Upper lobe of right lung (tissue), 1 donor: ENCODE data around the gene KLF13. TPM values are rescaled to one million over a fixed set of nuclear protein-coding genes. Genes with fewer than 3 reads are reported as not detected.

Experiments
- ATAC-seq: fragments of 200-7000 bp; cut with Tn5 transposase; one replicate; pipeline ENCODE4 v1.9.1; 2020; ENCODE audit warnings: mild to moderate bottlenecking, moderate library complexity
- DNase-seq: peaks from one replicate; pipeline ENCODE4 v3.0.0-alpha.2; 2020
- H3K27ac ChIP-seq: fragments of 200-600 bp; one replicate; pipeline ENCODE4 v1.8.0; 2022
- H3K27me3 ChIP-seq: fragments of 200-600 bp; one replicate; pipeline ENCODE4 v1.8.0; 2022; ENCODE audit warnings: mild to moderate bottlenecking
- H3K36me3 ChIP-seq: fragments of 200-600 bp; one replicate; pipeline ENCODE4 v1.8.0; 2022
- H3K4me1 ChIP-seq: fragments of 200-600 bp; one replicate; pipeline ENCODE4 v1.8.0; 2022
- H3K4me3 ChIP-seq: fragments of 200-600 bp; one replicate; pipeline ENCODE4 v1.8.0; 2022; ENCODE audit warnings: mild to moderate bottlenecking
- H3K9me3 ChIP-seq: fragments of 200-600 bp; one replicate; pipeline ENCODE4 v1.8.0; 2022
- intact Hi-C: fragments of 100-400 bp; cut with DNase I; formaldehyde crosslinking; loops from one replicate; pipeline ENCODE4 v1.11.0; 2022
- total RNA-seq: library from RNA; stranded (reverse); fragmentation: NEBNext Ultra II Directional; extraction: Animal tissue kit (Norgen Biotek cat#: 25700); gene quantifications from one replicate; pipeline ENCODE4 v1.2.1, GENCODE V29; 2021
- TF ChIP-seq, protein P1 (sequence below): fragments of 200-600 bp; IDR thresholded peaks from one replicate; pipeline ENCODE4 v1.8.0; 2022; ENCODE audit warnings: antibody characterized with exemption
- donor health status: DM: no; HTN: yes; CAD: no; lungs with severe emphysema.

Gene KLF13
- total RNA-seq, 1 donor from 2014 or later: 176 TPM

DNA sequence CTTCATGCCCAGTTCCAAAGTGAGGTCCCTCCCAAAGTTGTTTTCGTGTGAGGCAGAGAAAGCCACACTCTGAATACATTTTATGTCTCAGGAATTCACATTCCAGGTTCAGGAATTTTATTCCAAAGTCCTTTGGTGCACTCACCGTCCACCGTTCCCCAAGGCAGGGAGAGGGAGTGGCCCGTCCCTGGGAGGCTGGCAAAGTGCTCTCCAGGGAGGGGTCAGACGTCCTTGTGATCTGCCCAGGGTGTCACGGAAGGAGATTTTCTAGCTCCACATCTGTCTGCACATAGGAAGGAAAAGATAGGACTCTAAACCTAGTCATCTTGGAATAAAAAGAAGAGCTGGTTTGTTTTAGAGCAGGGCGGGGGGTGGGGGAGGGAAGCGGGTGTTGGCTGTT is 47.9 kb downstream of the KLF13 start:
- Histone ChIP-seq H3K27ac (peak overlapping the region; percentile 49), H3K4me3 (no peak overlapping the region), H3K27me3 (no peaks in the 10 kb centered on the region), H3K36me3 (peaks cover 58% of the 10 kb centered on the region), H3K9me3 (no peaks in the 10 kb centered on the region), H3K4me1 (peaks cover 61% of the 10 kb centered on the region)
- ATAC-seq (peak; percentile 46), DNase-seq (no peak)
- intact Hi-C loops: no loop called here
- TF ChIP-seq, protein P1, sequence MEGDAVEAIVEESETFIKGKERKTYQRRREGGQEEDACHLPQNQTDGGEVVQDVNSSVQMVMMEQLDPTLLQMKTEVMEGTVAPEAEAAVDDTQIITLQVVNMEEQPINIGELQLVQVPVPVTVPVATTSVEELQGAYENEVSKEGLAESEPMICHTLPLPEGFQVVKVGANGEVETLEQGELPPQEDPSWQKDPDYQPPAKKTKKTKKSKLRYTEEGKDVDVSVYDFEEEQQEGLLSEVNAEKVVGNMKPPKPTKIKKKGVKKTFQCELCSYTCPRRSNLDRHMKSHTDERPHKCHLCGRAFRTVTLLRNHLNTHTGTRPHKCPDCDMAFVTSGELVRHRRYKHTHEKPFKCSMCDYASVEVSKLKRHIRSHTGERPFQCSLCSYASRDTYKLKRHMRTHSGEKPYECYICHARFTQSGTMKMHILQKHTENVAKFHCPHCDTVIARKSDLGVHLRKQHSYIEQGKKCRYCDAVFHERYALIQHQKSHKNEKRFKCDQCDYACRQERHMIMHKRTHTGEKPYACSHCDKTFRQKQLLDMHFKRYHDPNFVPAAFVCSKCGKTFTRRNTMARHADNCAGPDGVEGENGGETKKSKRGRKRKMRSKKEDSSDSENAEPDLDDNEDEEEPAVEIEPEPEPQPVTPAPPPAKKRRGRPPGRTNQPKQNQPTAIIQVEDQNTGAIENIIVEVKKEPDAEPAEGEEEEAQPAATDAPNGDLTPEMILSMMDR: no peak

DNA sequence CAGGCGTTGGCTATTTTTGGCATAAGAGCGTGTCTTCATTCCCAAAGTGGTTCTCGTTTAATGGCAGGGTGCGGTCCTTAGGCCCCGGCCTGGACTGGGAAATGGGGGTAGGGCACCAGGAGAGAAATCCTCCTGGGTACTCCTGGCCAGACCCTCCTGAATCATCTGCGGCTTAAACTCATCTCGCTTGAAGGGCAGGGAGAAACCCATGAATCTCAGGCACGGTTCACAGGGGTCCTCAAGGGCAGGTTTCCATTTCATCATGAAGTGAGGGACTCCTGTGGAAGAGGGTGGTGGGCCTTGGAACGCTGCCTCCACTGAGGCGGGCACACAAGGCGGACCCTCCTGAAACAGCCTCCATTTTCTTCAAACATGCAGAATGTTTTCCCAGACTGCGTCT is 48.4 kb downstream of the KLF13 start:
- Histone ChIP-seq H3K4me3 (no peak overlapping the region), H3K36me3 (peaks cover 61% of the 10 kb centered on the region), H3K27me3 (no peaks in the 10 kb centered on the region), H3K9me3 (no peaks in the 10 kb centered on the region), H3K27ac (peak overlapping the region; percentile 20), H3K4me1 (peaks cover 59% of the 10 kb centered on the region)
- TF ChIP-seq, protein P1: no peak
- no peak for DNase-seq
- intact Hi-C loops: no loop called here
- ATAC-seq: no peak

DNA sequence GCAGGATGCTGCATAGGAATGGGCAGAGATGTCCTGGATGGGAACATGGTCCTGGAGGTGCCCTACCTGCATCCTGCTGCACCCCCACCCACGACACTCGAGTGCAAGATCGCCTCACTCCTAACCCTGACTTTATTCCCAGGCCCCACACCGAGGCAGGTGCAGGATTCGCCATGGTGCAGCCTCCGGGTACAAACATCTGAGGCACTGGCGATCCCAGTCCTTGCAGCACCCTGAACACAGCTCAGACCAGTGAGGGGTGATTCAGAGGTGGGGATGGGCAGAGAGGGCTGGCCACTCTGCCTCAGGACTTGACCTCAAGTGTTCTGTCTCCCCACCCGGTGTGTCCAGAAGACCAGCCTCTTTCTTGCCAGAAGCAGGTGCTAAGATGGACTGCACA is 49.1 kb downstream of the KLF13 start:
- H3K27ac ChIP-seq: no peak overlapping the region
- DNase-seq: no peak
- no peaks in the 10 kb centered on the region for H3K27me3 ChIP-seq
- H3K9me3 ChIP-seq: no peaks in the 10 kb centered on the region
- TF ChIP-seq, protein P1: no peak
- H3K36me3 ChIP-seq: peaks cover 61% of the 10 kb centered on the region
- H3K4me3 ChIP-seq: no peak overlapping the region
- intact Hi-C loops: no loop called here
- peaks cover 54% of the 10 kb centered on the region for H3K4me1 ChIP-seq
- no peak for ATAC-seq

DNA sequence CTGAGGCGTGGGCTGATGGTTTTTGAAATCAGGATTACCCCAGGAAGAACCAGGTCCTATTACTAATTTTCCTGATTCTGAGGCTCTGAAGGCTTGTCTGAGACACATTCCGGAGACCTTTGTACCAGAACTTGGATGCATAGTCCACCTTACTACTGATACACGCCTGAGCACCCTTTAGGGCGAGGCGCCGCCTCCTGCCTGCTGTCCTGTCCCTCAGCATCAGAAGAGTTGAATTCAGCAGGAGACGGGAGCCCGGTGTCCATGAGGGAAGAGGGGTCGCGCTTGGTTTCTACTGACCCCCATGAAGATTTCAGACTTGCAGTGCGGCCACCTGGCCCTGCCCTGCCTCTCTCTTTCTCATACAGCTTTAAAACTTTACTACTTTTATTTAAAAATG is 49.9 kb downstream of the KLF13 start:
- no peak overlapping the region for H3K4me3 ChIP-seq
- DNase-seq (no peak), ATAC-seq (no peak)
- no peaks in the 10 kb centered on the region for H3K9me3 ChIP-seq
- peak overlapping the region; percentile 17 for H3K27ac ChIP-seq
- TF ChIP-seq, protein P1: no peak
- intact Hi-C loops: no loop called here
- peaks cover 53% of the 10 kb centered on the region for H3K4me1 ChIP-seq
- H3K27me3 ChIP-seq: no peaks in the 10 kb centered on the region
- peaks cover 61% of the 10 kb centered on the region for H3K36me3 ChIP-seq

DNA sequence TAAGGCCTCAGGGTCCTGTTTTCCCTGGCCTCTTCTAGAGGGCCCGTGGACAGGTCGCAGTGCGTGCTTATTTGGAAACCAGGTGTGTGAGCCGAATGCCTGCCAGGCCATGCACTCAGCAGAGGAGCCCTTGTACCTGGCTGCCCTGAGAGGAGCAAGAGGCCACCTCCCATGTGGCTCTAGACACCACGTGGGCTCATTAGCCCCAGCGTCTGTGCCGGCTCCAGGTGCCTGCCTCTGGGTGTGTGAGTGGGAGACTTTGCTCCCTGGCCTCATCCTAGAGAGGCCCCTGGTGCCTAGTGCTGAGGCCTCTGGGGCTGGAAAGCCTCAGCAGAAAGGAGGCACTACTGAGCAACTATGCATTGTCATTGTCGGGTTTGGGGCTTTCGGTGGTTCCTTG is 50.4 kb downstream of the KLF13 start:
- Histone ChIP-seq H3K27me3 (no peaks in the 10 kb centered on the region), H3K36me3 (peaks cover 64% of the 10 kb centered on the region), H3K4me3 (no peak overlapping the region), H3K4me1 (peaks cover 48% of the 10 kb centered on the region), H3K9me3 (no peaks in the 10 kb centered on the region), H3K27ac (peak overlapping the region; percentile 17)
- ATAC-seq: peak; percentile 84
- TF ChIP-seq, protein P1: no peak
- peak; percentile 84 for DNase-seq
- intact Hi-C loops: no loop called here

DNA sequence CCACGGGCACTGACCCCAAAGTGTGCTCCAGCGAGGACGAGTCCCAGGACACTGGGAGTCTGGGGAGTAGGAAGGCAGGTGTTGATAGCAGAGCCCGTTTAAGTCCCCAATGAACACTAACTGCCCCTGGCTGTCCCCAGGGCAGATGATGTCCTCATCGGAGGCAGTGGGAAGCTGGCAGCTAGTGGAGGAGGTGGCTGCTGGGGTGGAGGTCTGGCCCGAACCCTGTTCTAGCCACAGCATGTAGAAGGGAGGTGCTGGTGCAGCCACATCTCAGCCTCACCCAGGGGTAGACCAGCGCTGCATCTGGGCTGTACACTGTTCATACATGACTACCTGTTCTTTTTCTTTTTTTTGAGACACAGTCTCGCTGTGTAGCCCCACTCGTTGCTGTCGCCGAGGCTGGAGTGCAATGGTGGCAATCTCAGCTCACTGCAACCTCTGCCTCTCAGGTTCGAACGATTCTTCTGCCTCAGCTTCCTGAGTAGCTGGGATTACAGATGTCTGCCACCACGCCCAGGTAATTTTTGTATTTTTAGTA is 51.8 kb downstream of the KLF13 start:
- Histone ChIP-seq H3K4me3 (no peak overlapping the region), H3K9me3 (no peaks in the 10 kb centered on the region), H3K27ac (no peak overlapping the region), H3K4me1 (peaks cover 33% of the 10 kb centered on the region), H3K36me3 (peaks cover 51% of the 10 kb centered on the region), H3K27me3 (no peaks in the 10 kb centered on the region)
- DNase-seq (no peak), ATAC-seq (no peak)
- TF ChIP-seq, protein P1: no peak
- intact Hi-C loops: no loop called here
